Left lung (tissue), 10 donors: ENCODE measurements around the gene ZFP36L2. TPM values are rescaled to one million over a fixed set of nuclear protein-coding genes. Genes with fewer than 3 reads are reported as not detected.

ENCODE experiments used
- ATAC-seq: fragments of 200-7000 bp; cut with Tn5 transposase; one replicate; pipeline ENCODE4 v1.9.1; 2020; ENCODE audit warnings: moderate library complexity
- DNase-seq, 4 donors: peaks; one replicate each; pipeline ENCODE4 v3.0.0-alpha.2; 2013 to 2020
- H3K27ac ChIP-seq, 2 donors: fragments of 200-600 bp; sonication (generic) in 1 of 2; one replicate each; pipeline versions ENCODE4 v1.5.0 to v1.8.0; 2020 to 2021
- H3K27me3 ChIP-seq, 2 donors: fragments of 200-600 bp; sonication (generic) in 1 of 2; one replicate each; pipeline versions ENCODE4 v1.5.0 to v1.8.0; 2020 to 2021
- H3K36me3 ChIP-seq, 2 donors: fragments of 200-600 bp; sonication (generic) in 1 of 2; one replicate each; pipeline versions ENCODE4 v1.5.0 to v1.8.0; 2020 to 2021
- H3K4me1 ChIP-seq, 2 donors: fragments of 200-600 bp; one replicate each; pipeline ENCODE4 v1.8.0; 2021
- H3K4me3 ChIP-seq, 2 donors: fragments of 200-600 bp; sonication (generic) in 1 of 2; one replicate each; pipeline versions ENCODE4 v1.5.0 to v1.8.0; 2020 to 2021; ENCODE audit warnings: mild to moderate bottlenecking in 1 of 2
- H3K9me3 ChIP-seq, 2 donors: fragments of 200-600 bp; sonication (generic) in 1 of 2; one replicate each; pipeline versions ENCODE4 v1.5.0 to v1.8.0; 2020 to 2021
- intact Hi-C, 2 donors: fragments of 100-400 bp; cut with DNase I; formaldehyde crosslinking; loops; one replicate each; pipeline versions ENCODE4 v1.11.2 to v1.14.2; 2022
- polyA plus RNA-seq, 6 donors: library from polyadenylated mRNA; unstranded; fragments of 120-200 nt; gene quantifications; one replicate each; pipeline ENCODE4 v1.2.1, GENCODE V29; 2013; ENCODE audit not compliant: insufficient read length in 6 of 6
- total RNA-seq, 2 donors: library from RNA; stranded (reverse); fragmentation: NEBNext Ultra II Directional; extraction: Animal tissue kit (Norgen Biotek cat#: 25700); gene quantifications; one replicate each; pipeline ENCODE4 v1.2.1, GENCODE V29; 2021
- TF ChIP-seq, protein P1 (sequence below), 2 donors: fragments of 200-600 bp; sonication (generic) in 1 of 2; IDR thresholded peaks; one replicate each; pipeline versions ENCODE4 v1.5.0 to v1.8.0; 2021; ENCODE audit warnings: antibody characterized with exemption in 2 of 2
- donor health status: DM: no; HTN: yes; CAD: no.
- donor health status: DM: no; HTN: no; CAD: no.

The ZFP36L2 gene
- total and polyA plus RNA-seq, 8 donors = 72.2 to 131 (median 109) TPM

DNA sequence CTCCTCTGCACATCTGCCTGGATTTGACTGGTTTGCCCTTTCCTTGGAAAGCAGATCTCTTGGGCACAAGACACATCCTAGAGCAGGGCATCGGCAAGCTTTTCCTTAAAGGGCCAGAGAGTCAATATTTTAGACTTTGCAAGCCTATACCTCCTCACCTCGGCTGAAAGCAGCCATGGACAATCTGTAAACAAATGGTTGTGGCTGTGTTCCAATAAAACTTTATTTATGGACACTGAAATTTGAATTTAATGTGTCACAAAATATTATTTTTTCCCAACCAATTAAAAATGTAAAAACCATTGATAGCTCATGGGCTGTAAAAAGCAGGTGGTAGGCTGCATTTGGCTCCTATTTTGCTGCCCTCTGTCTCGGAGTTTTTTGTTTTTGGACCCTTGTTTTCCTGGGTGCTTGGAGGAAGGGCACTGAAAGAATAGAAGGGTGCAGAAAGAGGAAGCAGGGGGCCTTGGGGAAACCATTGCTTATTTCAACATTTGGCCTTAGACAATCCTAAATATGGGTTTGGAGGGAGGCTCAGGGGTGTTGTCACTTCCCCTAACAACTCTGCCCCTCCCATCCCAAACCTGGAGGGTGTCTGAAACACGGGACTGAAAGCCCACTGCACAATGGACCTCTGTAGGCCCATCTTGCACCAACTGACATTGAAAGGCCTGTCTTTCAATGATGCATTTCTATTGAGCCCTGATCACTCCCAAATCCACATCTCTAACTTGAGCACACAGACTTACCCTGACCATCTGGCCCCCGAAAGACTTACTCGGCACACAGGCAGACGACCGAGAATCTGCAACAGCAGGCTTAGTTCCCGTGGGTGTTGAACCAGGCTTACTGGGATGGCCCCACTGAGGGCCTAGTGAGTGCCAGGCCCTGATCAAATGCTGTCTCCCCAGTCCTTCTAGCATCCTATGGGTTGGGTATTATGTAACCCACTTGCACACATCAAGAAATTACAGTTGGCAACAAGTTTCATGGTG lies 7.1 kb upstream of the ZFP36L2 start:
- peak overlapping the region; percentile 23 to 63 for H3K27ac ChIP-seq

DNA sequence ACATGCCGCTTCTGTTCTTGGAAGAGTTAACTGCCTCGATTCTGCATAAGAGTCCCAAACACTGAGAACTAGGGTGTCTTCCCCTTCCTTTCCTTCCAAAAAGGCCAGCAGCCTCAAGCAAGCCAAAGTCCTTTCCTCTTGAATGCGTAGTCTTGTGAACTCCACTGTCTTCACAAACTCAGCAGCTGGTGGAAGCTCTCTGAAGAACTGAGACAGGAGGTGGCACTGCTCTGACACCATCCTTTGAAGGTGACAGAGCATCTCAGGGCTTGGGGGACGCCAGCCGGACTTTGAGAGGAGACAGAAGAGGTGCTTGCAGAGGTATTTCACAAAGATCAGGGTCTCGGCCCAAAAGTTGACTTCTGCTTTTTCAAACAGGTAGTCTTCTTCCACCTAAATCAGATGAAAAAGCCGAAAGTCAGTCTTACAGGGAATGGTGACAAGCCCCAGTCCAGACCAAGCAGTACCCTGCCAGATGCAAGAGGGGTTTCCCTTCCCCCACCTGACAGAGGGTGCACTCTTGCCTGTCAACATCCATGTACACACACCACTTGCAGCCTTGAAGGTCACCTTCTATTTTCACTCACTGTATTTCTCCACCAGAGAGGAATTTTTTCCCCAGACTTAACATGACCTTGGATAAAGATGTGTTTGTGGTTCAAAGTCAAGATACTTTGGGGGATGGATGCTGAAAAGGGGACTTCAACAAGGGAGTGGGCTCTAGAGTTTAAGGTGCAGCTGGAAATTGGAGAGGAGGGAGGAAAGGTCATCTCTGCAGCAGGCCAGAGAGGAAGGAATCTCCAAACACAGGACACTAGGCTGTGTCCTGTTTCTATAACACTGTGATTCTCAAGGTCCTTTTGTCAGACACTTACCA lies 4.8 kb upstream of the ZFP36L2 start:
- peaks cover 0 to 6% of the 10 kb centered on the region in 2 donors for H3K36me3 ChIP-seq
- no peaks in the 10 kb centered on the region for H3K27me3 ChIP-seq
- no peak for ATAC-seq
- H3K9me3 ChIP-seq = no peaks in the 10 kb centered on the region
- intact Hi-C loops = loop anchor here in 1 of 2 donors (10.0 kb wide), 3 partner anchors 254 to 396 kb away; no protein-coding TSS in a partner anchor
- TF ChIP-seq, protein P1, sequence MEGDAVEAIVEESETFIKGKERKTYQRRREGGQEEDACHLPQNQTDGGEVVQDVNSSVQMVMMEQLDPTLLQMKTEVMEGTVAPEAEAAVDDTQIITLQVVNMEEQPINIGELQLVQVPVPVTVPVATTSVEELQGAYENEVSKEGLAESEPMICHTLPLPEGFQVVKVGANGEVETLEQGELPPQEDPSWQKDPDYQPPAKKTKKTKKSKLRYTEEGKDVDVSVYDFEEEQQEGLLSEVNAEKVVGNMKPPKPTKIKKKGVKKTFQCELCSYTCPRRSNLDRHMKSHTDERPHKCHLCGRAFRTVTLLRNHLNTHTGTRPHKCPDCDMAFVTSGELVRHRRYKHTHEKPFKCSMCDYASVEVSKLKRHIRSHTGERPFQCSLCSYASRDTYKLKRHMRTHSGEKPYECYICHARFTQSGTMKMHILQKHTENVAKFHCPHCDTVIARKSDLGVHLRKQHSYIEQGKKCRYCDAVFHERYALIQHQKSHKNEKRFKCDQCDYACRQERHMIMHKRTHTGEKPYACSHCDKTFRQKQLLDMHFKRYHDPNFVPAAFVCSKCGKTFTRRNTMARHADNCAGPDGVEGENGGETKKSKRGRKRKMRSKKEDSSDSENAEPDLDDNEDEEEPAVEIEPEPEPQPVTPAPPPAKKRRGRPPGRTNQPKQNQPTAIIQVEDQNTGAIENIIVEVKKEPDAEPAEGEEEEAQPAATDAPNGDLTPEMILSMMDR (IDR thresholded peaks at IDR 0.05) = no peak
- peaks cover 5 to 53% of the 10 kb centered on the region in 2 donors for H3K4me1 ChIP-seq
- no peak overlapping the region for H3K4me3 ChIP-seq
- no peak for DNase-seq
- H3K27ac ChIP-seq = peak overlapping the region in 1 of 2 donors; percentile 23

More for the DNA sequence above, 7.1 kb upstream of the ZFP36L2 start:
- intact Hi-C loops = loop anchor here in 1 of 2 donors (10.0 kb wide), 3 partner anchors 251 to 399 kb away; no protein-coding TSS in a partner anchor
- no peaks in the 10 kb centered on the region for H3K27me3 ChIP-seq
- H3K9me3 ChIP-seq = no peaks in the 10 kb centered on the region
- H3K4me1 ChIP-seq = peaks cover 0 to 52% of the 10 kb centered on the region in 2 donors
- no peak overlapping the region for H3K4me3 ChIP-seq
- H3K36me3 ChIP-seq = peaks cover 0 to 6% of the 10 kb centered on the region in 2 donors
- TF ChIP-seq, protein P1 (IDR thresholded peaks at IDR 0.05) = no peak
- peak; percentile 13 for ATAC-seq
- no peak for DNase-seq

DNA sequence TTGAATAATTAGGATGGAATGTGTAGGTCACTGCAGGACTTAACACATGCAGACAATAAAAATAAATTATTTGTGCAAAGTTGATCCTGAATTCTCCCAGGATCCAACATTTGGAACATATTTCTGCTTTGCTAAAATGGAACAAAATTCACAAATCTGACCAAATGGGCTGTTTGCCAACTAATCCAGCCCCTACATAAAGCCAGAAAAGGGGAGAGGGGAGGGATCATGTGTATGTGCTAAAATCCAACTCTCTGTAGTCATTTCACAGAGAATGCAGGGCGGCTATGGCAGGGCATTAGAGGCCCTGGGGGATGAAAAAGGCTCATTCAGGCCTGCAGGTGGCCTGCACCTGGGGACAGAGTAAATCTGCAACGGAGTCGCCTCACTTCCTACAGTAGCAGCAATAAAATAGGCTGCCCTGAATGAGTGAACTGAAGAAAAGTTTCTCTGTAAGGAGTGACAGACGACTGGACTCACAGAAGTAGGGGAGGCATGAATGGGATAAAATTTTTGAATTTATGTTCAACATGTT lies 4.0 kb upstream of the ZFP36L2 start:
- Histone ChIP-seq H3K27me3 (no peaks in the 10 kb centered on the region), H3K4me3 (no peak overlapping the region), H3K4me1 (peaks cover 5 to 50% of the 10 kb centered on the region in 2 donors), H3K36me3 (peaks cover 0 to 6% of the 10 kb centered on the region in 2 donors), H3K9me3 (no peaks in the 10 kb centered on the region), H3K27ac (no peak overlapping the region)
- DNase-seq (no peak), ATAC-seq (no peak)
- TF ChIP-seq, protein P1 (IDR thresholded peaks at IDR 0.05) = no peak
- intact Hi-C loops = loop anchor here in 1 of 2 donors (10.0 kb wide), 3 partner anchors 254 to 396 kb away; no protein-coding TSS in a partner anchor

DNA sequence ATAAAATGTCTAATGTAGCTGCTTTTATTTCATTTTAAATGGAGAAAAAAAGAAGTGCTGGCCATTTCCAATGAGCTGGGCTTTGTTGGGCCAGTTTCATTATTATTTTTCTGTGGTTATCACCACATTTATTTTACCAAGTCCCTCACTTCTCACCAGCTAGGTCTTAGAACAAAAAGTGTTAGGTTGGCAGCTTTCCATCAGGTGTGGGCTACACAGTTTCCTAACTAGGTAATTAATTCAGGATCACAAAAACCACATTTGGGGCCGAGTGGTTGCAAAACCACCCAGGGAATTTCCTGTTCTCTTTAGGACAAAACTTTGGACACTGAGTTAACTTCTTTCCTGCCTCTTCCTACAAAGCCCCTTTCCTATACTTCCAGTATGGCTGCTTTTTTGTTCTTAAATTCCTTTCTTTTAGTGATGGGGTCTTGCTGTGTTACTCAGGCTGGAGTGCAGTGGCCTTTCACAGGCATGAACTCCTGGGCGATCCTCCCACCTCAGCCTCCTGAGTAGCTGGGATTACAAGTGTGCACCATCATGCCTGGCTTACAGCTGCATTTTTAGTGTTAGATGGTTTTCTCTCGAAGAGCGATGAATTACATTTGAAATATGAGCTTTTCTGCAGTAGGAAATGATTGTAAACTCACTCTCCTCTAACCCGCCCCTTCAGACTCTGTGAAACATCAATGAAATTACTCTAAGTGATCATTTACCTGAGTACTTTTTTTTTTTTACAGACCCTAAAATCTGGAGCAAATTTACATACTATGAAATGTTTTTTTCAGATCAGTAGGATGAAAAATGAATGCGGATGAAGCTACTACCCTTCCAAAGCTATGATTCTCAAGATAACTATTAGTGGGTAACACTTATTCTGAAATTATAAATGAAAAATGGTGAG lies 2.6 kb upstream of the ZFP36L2 start:
- ATAC-seq (no peak), DNase-seq (no peak)
- Histone ChIP-seq H3K36me3 (peaks cover 0 to 20% of the 10 kb centered on the region in 2 donors), H3K27ac (peak overlapping the region; percentile 99), H3K27me3 (no peaks in the 10 kb centered on the region), H3K4me3 (no peak overlapping the region), H3K9me3 (no peaks in the 10 kb centered on the region), H3K4me1 (peaks cover 5 to 42% of the 10 kb centered on the region in 2 donors)
- TF ChIP-seq, protein P1 (IDR thresholded peaks at IDR 0.05) = no peak
- intact Hi-C loops = loop anchor here (5.0 to 10.0 kb wide), 4 partner anchors 94 to 264 kb away; no protein-coding TSS in a partner anchor
